ENCODE data around the gene B3GALNT1. TPM values are rescaled to one million over a fixed set of nuclear protein-coding genes. Genes with fewer than 3 reads are reported as not detected.

B3GALNT1 gene
- total RNA-seq = 133 TPM

- peak; percentile 58 for DNase-seq
Measured at GRCh38 chr3:161104561-161105551, at the start of gene B3GALNT1. B3GALNT1 (minus strand) TSS chr3:161105349; CDS start chr3:161086754, 18,595 bp downstream.

GRCh38 chr3:161153480-161153879 lies 48.3 kb upstream of the B3GALNT1 start:
- DNase-seq = no peak

GRCh38 chr3:161150001-161150525 lies 44.9 kb upstream of the B3GALNT1 start:
- DNase-seq = no peak

- no peak for DNase-seq
Measured at GRCh38 chr3:161149529-161149928, 44.4 kb upstream of the B3GALNT1 start.

- DNase-seq = no peak
Measured at GRCh38 chr3:161148832-161149475, 43.8 kb upstream of the B3GALNT1 start.

GRCh38 chr3:161142486-161142885 lies 37.3 kb upstream of the B3GALNT1 start:
- DNase-seq = no peak

- no peak for DNase-seq
Measured at GRCh38 chr3:161139686-161140085, 34.5 kb upstream of the B3GALNT1 start.

GRCh38 chr3:161137260-161137659 lies 32.1 kb upstream of the B3GALNT1 start:
- DNase-seq = no peak

GRCh38 chr3:161132391-161132790 lies 27.2 kb upstream of the B3GALNT1 start:
- no peak for DNase-seq

GRCh38 chr3:161126495-161126894 lies 21.3 kb upstream of the B3GALNT1 start:
- no peak for DNase-seq

GRCh38 chr3:161117646-161118045 lies 12.5 kb upstream of the B3GALNT1 start:
- no peak for DNase-seq

- no peak for DNase-seq
Measured at GRCh38 chr3:161108840-161109239, 3.7 kb upstream of the B3GALNT1 start.

GRCh38 chr3:161107311-161107710 lies 2.2 kb upstream of the B3GALNT1 start:
- no peak for DNase-seq

- no peak for DNase-seq
Measured at GRCh38 chr3:161103776-161104385, 1.3 kb downstream of the B3GALNT1 start.

- DNase-seq = no peak
Measured at GRCh38 chr3:161101609-161102008, 3.5 kb downstream of the B3GALNT1 start.

GRCh38 chr3:161100994-161101393 lies 4.2 kb downstream of the B3GALNT1 start:
- DNase-seq = no peak

- no peak for DNase-seq
Measured at GRCh38 chr3:161096771-161097367, 8.3 kb downstream of the B3GALNT1 start.

GRCh38 chr3:161093895-161094294 lies 11.3 kb downstream of the B3GALNT1 start:
- no peak for DNase-seq

GRCh38 chr3:161084277-161084676 lies 20.9 kb downstream of the B3GALNT1 start:
- DNase-seq = no peak

- DNase-seq = no peak
Measured at GRCh38 chr3:161083131-161083530, 22.0 kb downstream of the B3GALNT1 start.

- DNase-seq = no peak
Measured at GRCh38 chr3:161082063-161082462, 23.1 kb downstream of the B3GALNT1 start.

- DNase-seq = no peak
Measured at GRCh38 chr3:161081633-161082032, 23.5 kb downstream of the B3GALNT1 start.
